ENCODE results near the gene ZNF217. TPM values are rescaled to one million over a fixed set of nuclear protein-coding genes. Genes with fewer than 3 reads are reported as not detected.
"Not testable (repeated sequence)": the region's sequence is repeated elsewhere in the genome, so short reads cannot be mapped to it uniquely, and the experiment has no call there.

ZNF217 gene
- polyA plus RNA-seq, 6 donors from 2014 or later = 8.8 to 31.0 (median 24.7) TPM

GRCh38 chr20:53613748-53614147 is 20.1 kb upstream of the ZNF217 start:
- Mint-ChIP-seq H3K4me1 (peaks cover 17 to 26% (median 24%) of the 10 kb centered on the region in 3 donors), H3K9me3 (no peaks in the 10 kb centered on the region), H3K36me3 (no peaks in the 10 kb centered on the region), H3K27me3 (no peaks in the 10 kb centered on the region), H3K4me3 (no peak overlapping the region), H3K27ac (peak overlapping the region in 3 of 6 donors; percentile 18 to 72 (median 21))
- no peak for DNase-seq
- no peak for ATAC-seq (ENCODE audit: low read depth in 2 of 2)

GRCh38 chr20:53612289-53612688 is 18.6 kb upstream of the ZNF217 start:
- not testable (repeated sequence) for H3K4me3 Mint-ChIP-seq; H3K9me3 Mint-ChIP-seq; H3K27me3 Mint-ChIP-seq; DNase-seq; ATAC-seq (ENCODE audit: low read depth in 2 of 2); H3K36me3 Mint-ChIP-seq
- Mint-ChIP-seq H3K27ac (peak overlapping the region in 3 of 6 donors; percentile 37 to 77 (median 41)), H3K4me1 (peaks cover 17 to 36% (median 24%) of the 10 kb centered on the region in 3 donors)

- no peak for DNase-seq
- peak overlapping the region in 3 of 6 donors; percentile 82 to 92 (median 82) for H3K27ac Mint-ChIP-seq
- no peaks in the 10 kb centered on the region for H3K9me3 Mint-ChIP-seq
- no peaks in the 10 kb centered on the region for H3K36me3 Mint-ChIP-seq
- peaks cover 17 to 36% (median 24%) of the 10 kb centered on the region in 3 donors for H3K4me1 Mint-ChIP-seq
- no peak for ATAC-seq (ENCODE audit: low read depth in 2 of 2)
- no peaks in the 10 kb centered on the region for H3K27me3 Mint-ChIP-seq
- H3K4me3 Mint-ChIP-seq = peak overlapping the region in 3 of 8 donors; percentile 33 to 61 (median 37)
Measured at GRCh38 chr20:53611449-53611894, 17.8 kb upstream of the ZNF217 start.

DNA sequence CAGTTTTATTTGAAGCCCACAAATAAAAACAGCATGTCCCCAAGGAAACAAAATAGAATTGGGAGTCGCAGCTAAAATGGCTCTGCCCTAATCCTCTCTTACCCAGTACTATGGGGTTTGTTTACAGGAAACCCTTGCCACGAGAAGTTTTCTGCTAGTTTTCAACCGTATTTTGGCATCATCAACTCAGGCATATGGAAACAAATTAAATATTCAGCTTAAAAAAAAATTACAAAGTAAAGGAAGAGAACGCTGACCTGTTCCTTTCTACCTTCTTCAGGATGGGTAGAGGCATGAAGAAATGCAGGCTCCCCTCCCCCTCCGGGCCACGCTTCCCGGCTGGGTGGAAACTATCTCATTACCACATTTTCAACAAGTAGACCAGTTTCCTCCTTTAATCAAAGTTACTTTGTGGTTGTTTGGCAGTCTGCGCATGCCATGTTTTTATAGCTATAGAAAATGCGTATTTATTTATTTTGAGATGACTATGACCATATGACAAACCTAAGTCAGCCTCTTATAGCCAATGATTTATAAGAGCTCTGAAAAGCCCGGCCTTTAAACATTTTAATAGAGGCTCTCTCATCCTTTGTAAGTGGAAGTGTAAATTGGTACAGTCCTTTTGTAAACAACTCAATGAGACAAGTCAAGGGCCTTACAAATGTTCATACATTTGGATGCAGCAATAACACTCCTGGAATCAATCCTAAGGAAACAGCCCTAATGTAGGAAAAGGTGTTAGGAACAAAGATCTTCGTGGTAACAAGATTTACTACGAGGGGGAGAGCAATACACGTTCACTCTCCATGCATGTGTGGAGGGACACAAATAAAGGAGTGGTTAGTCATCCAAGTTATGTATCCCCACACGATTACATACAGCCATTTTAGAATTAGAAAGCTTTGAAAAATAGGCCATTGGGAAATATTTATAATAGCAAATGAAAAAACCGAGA is 16.1 kb upstream of the ZNF217 start:
- Mint-ChIP-seq H3K9me3 (no peaks in the 10 kb centered on the region), H3K27ac (peak overlapping the region; percentile 81 to 95 (median 89)), H3K36me3 (no peaks in the 10 kb centered on the region), H3K4me1 (peaks cover 17 to 36% (median 24%) of the 10 kb centered on the region in 3 donors), H3K27me3 (no peaks in the 10 kb centered on the region), H3K4me3 (peak overlapping the region; percentile 77 to 93 (median 86))
- DNase-seq (peak; percentile 33), ATAC-seq (ENCODE audit: low read depth in 2 of 2) (peak; percentile 57 to 66)

- Mint-ChIP-seq H3K9me3 (no peaks in the 10 kb centered on the region), H3K4me1 (peaks cover 20 to 41% (median 23%) of the 10 kb centered on the region in 3 donors), H3K27ac (peak overlapping the region; percentile 81 to 95 (median 89)), H3K36me3 (no peaks in the 10 kb centered on the region), H3K4me3 (peak overlapping the region; percentile 77 to 93 (median 86)), H3K27me3 (no peaks in the 10 kb centered on the region)
- ATAC-seq (ENCODE audit: low read depth in 2 of 2) = peak in 1 of 2 donors; percentile 20
- DNase-seq = no peak
Measured at GRCh38 chr20:53608456-53609452, 15.1 kb upstream of the ZNF217 start.

GRCh38 chr20:53608071-53608455 is 14.4 kb upstream of the ZNF217 start:
- Mint-ChIP-seq H3K36me3 (no peaks in the 10 kb centered on the region), H3K4me1 (peaks cover 20 to 41% (median 22%) of the 10 kb centered on the region in 3 donors), H3K9me3 (no peaks in the 10 kb centered on the region)

DNA sequence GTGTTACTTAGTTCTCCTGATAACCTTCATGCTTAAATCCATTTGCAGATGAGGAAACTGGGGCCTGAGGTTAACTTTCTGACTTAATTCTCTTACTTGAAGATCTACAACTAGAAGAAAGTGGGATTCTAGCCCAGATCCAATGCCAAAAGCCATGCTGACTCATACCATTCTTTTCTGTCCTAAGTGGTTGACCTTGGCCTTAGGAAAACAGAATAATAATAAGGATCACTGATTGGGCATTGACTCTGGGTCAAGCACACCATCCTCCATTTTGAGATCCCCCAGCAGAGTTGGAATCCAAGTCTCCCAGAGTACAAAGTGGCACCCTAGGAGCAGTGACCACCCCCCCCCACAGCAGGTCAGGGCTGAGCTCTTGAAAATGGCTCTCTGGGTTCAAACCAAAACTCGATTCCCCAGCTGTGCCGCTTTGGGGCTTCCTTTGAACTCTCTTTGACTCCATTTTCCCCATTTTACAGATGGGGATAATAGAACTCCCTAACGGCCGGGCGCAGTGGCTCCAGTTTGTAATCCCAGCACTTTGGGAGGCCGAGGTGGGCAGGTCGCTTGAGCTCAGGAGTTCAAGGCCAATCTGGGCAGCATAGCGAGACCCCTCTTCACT is 12.8 kb upstream of the ZNF217 start:
- DNase-seq = no peak

More at GRCh38 chr20:53608071-53608455, 14.4 kb upstream of the ZNF217 start:
- Mint-ChIP-seq H3K27me3 (no peaks in the 10 kb centered on the region), H3K27ac (peak overlapping the region in 4 of 6 donors; percentile 19 to 82 (median 68)), H3K4me3 (peak overlapping the region in 7 of 8 donors; percentile 12 to 72 (median 45))
- ATAC-seq (ENCODE audit: low read depth in 2 of 2) (no peak), DNase-seq (no peak)

DNA sequence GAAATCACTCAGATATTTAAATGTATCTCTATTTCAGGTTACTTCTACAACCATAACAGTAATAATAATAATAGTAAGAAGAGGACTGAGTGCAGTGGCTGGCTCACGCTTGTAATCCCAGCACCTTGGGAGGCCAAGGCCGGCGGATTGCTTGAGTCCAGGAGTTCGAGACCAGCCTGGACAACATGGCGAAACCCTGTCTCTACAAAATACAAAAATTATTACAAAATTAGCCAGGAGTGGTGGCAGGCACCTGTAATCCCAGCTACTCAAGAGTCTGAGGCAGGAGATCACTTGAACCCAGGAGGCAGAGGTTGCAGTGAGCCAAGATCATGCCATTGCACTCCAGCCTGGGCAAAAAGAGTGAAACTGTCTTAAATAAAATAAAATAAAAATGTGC is 11.8 kb upstream of the ZNF217 start:
- peaks cover 18 to 33% (median 20%) of the 10 kb centered on the region in 3 donors for H3K4me1 Mint-ChIP-seq
- not testable (repeated sequence) for H3K9me3 Mint-ChIP-seq; H3K4me3 Mint-ChIP-seq; DNase-seq; H3K27ac Mint-ChIP-seq; ATAC-seq (ENCODE audit: low read depth in 2 of 2); H3K36me3 Mint-ChIP-seq; H3K27me3 Mint-ChIP-seq

More for the DNA sequence above, 12.8 kb upstream of the ZNF217 start:
- H3K4me3 Mint-ChIP-seq = peak overlapping the region in 1 of 8 donors; percentile 47
- peaks cover 17 to 37% (median 20%) of the 10 kb centered on the region in 3 donors for H3K4me1 Mint-ChIP-seq
- H3K27me3 Mint-ChIP-seq = no peaks in the 10 kb centered on the region
- peak overlapping the region in 1 of 6 donors; percentile 16 for H3K27ac Mint-ChIP-seq
- H3K36me3 Mint-ChIP-seq = no peaks in the 10 kb centered on the region
- ATAC-seq (ENCODE audit: low read depth in 2 of 2) = no peak
- H3K9me3 Mint-ChIP-seq = no peaks in the 10 kb centered on the region

- ATAC-seq (ENCODE audit: low read depth in 2 of 2); H3K9me3 Mint-ChIP-seq; DNase-seq; H3K36me3 Mint-ChIP-seq; H3K4me3 Mint-ChIP-seq; H3K27me3 Mint-ChIP-seq: not testable (repeated sequence)
- peak overlapping the region in 2 of 6 donors; percentile 5 to 76 for H3K27ac Mint-ChIP-seq
- peaks cover 16 to 29% (median 17%) of the 10 kb centered on the region in 3 donors for H3K4me1 Mint-ChIP-seq
Measured at GRCh38 chr20:53604846-53605245, 11.2 kb upstream of the ZNF217 start.

DNA sequence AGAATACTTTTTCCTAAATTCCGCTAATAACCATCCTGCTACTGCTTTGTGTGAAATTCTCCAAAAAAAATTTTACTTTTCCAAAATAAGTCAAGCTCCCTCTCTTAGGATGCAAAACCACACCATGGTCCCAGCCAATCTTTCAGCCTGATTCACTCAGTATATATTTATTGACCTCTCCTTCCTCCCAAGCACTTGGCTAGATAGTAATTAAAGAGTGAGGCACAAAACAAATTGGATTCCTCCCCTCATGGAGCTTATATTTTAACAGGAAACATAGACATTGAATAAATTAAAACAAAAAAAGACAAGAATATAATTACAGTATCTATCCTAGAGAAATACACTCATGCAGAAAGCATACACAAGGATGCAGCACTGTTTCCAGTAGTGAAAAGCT is 9.0 kb upstream of the ZNF217 start:
- peak overlapping the region in 1 of 6 donors; percentile 29 for H3K27ac Mint-ChIP-seq
- no peaks in the 10 kb centered on the region for H3K27me3 Mint-ChIP-seq
- ATAC-seq (ENCODE audit: low read depth in 2 of 2) = no peak
- no peaks in the 10 kb centered on the region for H3K9me3 Mint-ChIP-seq
- peaks cover 16 to 28% (median 26%) of the 10 kb centered on the region in 3 donors for H3K4me1 Mint-ChIP-seq
- no peak overlapping the region for H3K4me3 Mint-ChIP-seq
- H3K36me3 Mint-ChIP-seq = no peaks in the 10 kb centered on the region
- no peak for DNase-seq

DNA sequence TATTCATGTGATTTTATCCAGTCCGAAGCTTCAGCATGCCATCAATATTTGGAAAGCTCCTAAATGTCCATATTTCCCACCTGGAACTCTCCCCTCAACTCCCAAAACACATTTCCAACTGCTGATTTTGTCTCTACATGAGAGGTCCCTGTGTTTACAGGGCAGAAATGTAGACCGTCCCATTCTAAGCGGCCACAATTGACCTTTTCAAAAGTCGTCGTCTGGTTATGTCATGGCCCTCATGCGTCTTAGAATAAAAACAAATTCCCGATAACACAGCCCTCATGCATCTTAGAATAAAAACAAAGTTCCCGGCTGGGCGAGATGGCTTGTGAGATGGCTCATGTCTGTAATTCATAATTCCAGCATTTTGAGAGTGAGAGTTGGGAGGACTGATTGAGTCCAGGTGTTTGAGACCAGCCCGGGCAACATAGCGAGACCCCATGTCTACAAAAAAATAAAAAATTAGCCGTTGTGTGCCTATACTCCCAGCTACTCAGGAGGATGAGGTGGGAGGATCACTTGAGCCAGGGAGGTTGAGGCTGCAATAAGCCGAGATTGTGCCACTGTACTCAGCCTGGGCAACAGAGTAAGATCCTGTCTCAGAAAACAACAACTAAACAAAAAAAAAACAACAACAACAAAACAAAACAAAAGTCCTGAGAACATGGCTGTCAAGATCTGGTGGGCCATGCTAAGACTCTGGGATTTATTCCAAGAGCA is 6.4 kb upstream of the ZNF217 start:
- H3K9me3 Mint-ChIP-seq = no peaks in the 10 kb centered on the region
- no peak overlapping the region for H3K4me3 Mint-ChIP-seq
- peak overlapping the region in 3 of 6 donors; percentile 46 to 88 (median 78) for H3K27ac Mint-ChIP-seq
- ATAC-seq (ENCODE audit: low read depth in 2 of 2) (no peak), DNase-seq (no peak)
- H3K36me3 Mint-ChIP-seq = no peaks in the 10 kb centered on the region
- H3K4me1 Mint-ChIP-seq = peaks cover 21 to 48% (median 41%) of the 10 kb centered on the region in 3 donors
- H3K27me3 Mint-ChIP-seq = no peaks in the 10 kb centered on the region

DNA sequence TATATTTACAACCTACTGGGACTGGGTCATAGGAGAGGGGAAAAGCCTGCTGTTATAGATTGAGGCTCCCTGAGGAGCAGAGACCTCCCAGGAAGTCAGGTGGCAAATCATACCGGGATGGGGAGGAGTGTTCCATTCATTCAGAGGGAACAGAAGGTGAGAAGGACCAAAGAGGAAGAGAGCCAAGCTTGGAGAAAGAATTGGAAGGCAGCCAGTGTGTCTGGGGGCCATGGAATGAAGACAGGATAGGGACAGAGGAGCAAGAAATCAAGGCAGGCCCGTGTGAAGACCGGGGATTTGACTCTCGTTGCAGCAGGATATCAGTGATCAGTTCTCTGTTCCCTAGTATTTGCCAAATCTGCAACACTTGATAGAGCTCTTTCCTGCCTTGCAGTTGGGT is 5.7 kb upstream of the ZNF217 start:
- no peak for DNase-seq
- Mint-ChIP-seq H3K27ac (peak overlapping the region in 4 of 6 donors; percentile 46 to 63 (median 56)), H3K27me3 (no peaks in the 10 kb centered on the region), H3K36me3 (no peaks in the 10 kb centered on the region), H3K4me1 (peaks cover 23 to 51% (median 38%) of the 10 kb centered on the region in 3 donors), H3K4me3 (no peak overlapping the region), H3K9me3 (no peaks in the 10 kb centered on the region)
- no peak for ATAC-seq (ENCODE audit: low read depth in 2 of 2)

All from naive B cell (primary cell).